HCEC 1CT (cell line): ENCODE measurements around the gene DAPK2.

Experiments
- DNase-seq: peaks from one replicate; pipeline ENCODE4 v3.0.0-alpha.2; 2017

Gene DAPK2

DNA sequence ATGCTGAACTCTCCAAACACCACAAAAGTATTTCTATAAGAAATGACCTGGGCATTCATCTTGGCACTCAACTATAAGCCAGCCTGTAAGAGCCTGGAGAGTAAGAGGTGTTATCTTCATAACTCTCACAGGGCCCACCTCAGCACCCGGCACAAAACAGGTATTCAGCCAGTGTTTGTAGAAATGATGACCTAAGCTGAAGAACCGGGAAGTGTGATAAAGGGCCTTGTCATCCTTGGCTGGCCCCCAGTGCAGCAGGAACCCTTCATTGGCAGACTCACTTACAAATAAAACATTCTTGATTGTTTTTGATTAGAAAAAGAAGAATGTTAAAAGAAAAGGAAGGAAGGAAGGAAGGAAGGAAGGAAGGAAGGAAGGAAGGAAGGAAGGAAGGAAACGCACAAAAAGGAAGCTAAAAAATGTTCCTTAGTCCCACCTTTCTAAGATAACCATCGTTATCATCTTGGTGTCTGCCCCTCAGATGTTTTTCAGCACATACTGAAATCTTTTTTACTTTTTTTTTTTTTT lies 52.1 kb downstream of the DAPK2 start:
- DNase-seq = no peak

DNA sequence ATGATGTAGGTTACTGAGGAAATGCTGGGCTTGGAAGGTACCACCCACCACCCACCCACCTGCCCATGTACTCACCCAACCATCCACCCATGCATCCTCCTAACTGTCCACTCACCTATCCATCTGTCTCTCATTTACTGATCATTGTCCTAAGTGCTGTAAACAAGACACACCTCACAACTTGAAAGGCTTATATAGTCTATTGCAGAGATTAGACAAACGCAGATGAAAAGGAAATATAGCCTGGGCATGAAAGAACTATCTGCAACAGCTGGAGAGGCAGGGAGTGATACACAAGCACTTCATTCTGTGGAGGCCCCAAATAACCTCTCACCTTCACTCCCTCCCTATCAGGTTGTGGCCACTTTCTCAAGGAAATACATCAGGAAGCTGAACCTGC lies 54.0 kb downstream of the DAPK2 start:
- no peak for DNase-seq

DNA sequence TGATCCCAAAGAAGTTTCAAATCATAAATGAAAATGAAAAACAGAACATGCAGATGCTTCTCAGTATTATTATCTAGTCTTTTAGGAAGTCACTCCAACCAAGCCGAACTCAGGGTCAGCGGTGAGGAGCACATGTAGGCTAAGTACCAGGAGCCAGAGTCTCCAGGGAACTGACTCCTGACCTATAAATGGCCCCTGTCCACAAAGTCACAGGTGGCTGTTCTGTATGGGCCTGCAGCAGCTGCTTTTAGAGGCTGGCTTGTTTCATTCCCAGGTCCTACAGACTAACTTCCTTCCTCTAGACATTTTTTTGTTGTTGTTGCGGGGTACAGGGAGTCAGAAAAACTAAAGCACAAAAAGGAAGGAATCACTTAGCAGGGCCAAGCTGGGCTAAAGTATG lies 54.6 kb downstream of the DAPK2 start:
- DNase-seq = no peak

DNA sequence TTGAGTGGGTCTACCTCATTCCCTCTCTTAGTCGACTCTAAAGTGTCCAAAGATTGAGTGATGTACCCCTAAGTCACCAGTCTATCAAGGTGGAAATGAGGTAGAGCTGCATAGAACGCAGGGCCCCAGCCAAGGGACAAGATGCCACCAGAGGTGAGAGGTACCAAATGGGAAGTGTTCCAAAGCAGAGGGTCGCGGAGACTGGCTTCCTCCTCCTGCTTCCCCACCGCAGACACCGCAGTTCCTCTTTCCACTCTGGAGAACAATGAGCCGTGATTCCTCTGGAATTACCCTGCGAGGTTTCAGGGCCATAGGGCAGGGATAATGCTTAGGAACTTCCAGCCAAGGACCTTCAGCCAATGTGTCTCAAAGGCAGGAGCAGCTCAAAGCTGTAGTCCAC lies 55.8 kb downstream of the DAPK2 start:
- DNase-seq = no peak

DNA sequence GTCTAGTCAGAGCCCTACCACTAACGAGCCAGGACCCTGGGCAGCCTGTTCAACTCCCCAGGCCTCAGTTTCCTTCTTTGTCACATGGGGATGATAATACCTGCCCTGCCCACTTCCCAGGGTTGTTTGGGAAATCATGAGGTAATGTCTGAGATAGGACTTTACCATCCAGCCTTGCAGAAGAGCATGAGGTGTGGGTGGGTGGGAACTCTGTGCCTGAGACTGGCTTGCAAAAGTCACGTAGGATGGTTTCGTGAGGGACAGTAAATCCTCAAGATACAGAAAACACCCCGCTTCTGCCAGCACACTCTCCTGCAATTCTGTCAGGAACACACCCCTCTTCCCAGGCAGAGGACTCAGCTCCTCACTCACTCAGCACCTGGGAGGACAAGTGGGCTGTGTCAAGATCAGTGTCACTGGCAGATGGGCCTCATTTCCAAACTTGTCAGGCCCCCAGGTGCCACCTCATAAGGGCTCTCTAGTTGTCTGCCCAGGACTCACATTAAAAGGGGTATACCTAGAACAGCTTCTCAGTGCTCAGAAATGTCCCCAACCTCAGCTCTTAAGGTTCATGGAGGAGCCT lies 58.4 kb downstream of the DAPK2 start:
- DNase-seq = no peak

DNA sequence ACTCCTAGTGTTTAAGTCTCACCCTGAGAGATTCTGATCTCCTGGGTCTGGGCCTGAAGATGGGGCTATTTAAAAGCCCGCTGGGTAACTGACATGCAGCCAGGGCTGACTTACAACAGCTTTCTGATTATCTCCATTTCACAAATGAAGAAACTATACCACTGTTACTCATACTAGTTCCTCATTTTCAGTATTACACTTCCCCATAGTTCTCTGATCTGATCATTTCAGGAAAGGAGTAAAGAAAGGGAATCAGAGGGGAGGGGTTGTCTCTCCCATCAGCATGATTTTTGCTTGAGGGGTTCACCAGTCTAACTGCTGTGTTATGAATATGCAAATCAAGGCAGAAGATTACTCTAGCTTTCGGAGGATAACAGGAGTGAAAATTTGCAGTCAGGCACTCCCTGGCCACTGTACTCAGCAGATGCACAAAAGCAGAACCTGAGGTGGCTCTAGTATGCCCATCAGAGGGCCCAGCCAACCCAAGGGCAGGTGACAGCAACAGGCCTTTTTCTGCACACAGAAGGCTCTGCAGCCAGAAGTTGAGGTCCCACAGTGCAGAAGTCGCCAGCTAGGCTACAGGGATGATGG lies 59.4 kb downstream of the DAPK2 start:
- DNase-seq = no peak

DNA sequence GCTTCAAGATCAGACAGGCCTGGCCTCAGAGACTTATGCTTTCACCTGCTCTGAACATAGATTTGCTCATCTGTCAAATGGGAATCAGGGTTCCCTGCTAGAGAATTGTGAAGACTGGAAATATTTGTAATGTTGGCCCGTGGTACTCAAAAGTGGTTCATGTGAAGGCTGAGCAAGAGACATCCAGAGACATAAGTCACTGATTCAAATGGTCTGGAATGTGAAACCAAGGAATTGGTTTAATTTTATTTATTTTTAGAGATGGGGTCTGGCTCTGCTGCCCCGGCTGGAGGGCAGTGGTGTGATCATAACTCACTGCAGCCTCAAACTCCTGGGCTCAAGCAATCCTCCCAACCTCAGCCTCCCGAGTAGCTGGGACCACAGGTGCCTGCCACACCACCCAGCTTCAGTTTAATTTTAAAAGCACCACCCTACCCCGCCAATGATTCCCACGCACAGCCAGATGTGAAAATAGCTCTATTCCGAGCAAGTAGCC lies 60.1 kb downstream of the DAPK2 start:
- DNase-seq = no peak

DNA sequence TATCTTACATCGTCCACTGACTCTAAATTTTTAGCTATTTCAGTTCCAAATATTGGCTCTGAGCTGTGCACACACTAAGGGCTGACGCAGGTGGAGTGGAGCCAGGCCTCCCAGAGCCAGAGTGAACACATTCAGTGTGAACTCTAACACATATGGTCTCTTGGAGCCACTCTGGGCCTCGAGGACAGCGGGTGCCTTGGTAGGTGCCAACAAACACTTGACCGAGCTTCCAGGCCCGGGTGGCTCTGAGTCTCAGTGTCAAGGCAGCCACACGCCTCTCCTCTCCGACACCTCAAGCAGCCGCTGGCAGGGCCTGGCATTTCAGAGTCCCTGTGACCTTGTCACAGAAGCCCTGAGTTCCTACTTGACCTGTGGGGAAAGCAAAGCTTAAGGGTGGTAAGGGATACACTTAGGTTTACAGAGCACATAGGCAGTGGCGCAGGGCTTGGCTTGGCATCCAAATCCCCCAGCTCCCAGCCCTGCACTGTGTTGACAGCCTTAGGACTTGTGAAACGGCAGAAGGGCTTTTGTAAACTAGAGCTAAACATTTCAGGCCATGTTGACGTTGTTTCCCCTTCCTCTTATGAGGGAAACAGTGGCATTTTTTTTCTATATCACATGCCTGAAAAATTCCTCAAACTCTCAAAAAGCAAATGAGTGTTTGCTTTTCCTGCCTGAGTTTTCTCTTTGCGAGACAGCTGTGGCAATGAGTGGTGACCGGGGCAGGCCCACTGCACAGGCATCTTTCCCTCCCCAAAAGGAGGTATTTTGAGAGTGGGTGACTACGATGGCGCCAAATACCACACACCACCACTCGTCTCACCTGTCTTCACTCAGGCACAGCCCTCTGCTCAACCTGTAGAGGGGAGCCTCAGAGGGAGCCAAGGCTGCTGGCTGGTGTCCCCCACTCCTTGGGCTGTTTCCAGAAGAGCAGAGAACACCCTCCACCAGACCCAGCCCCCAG lies 60.8 kb downstream of the DAPK2 start:
- DNase-seq = no peak

DNA sequence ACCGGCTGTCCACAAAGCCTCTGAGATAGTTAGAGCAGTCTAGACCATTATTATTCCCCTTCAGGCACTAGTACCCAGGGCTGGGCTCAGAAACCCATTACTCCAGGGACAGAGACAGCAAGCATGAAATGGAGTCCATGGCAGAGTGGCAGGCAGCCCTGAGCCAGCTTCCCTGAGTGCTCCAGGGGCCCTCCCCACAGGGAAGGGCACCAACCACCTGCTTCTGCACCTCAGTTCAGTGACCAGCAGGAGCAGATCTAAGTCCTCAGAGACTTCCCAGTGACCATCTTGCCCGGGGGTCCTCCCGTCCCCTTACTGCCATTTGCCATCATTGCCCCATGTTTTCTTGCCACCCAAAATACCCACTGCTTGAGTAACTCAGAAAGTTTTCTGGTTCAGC lies 62.0 kb downstream of the DAPK2 start:
- no peak for DNase-seq

DNA sequence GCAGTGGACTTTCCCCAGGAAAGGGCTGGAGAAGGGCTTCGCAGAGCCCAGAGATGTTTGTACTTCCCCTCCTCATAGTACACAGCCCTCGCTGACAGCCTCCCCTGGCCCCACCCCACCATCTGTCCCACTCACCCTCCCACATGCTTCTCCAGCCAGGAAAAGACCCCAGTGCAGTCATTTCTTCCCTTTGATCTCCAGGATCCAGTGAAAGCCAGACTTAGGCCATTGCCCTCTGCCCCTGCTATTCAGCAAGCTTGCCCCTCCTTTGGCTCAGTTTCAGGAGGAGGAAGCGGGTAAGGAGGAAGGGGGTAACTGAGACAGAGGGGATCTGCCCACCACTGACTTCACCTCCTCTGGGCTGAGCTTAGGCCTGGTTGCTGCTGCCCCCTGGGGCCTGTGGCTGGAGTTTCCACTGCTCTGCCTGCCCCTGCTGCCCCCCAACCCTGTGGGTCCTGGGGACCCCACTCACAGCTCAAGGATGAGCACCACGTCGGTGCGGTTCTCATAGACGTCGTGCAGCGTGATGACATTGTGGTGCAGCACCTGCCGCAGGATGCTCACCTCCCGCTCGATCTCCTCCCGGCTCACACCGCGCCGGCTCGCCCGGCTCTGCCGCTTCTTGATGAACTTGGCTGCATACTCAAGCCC lies 63.1 kb downstream of the DAPK2 start:
- no peak for DNase-seq

DNA sequence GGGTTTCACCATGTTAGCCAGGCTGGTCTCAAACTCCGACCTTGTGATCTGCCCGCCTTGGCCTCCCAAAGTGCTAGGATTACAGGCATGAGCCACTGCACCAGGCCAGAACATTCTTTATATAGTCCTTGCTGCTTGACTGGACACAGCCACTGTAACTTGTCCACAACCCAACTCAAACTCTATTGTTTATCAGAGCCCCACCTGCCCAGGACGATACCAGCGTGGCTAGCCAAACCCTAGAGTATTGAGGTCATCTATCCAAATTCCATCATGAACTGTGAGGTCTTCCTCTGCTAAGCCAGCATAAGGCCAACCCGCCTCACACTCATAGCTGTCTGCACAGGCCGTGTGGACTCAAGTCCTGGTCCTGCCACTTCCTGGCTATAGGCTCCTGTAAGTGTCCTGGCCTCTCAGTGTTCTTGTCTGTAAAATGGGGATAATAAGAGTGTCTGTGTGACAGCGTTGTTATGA lies 63.9 kb downstream of the DAPK2 start:
- DNase-seq = no peak

DNA sequence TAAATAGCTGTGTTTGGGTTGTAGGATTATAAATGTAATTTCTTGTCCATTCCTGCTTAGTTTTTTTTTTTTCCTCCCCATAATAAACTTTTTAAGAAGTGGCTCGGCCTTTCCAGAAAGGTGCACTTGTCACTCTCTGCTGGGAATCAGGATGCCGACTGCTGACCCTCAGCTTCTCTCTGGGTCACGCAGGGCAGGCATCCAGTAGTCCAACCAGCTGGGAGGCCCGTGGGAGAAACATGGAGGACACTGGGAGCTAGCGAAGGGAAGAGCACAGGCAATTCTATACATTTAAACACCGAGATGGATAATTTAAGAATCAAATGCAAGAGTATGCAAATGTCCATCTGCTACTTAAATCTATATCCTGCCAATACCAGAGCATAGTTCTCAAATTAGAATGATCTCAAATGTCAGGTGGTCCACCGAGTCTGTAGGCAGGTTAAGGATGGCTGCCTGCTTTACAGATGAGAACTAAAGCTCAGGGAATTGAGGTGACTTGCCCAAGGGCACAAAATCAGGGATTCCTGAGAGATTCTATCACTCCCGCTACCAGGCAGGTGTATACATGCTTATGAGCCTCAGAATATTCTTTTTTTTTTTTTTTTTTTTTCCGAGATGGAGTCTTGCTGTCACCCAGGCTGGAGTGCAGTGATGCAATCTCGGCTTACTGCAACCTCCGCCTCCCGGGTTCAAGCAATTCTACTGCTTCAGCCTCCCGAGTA lies 64.5 kb downstream of the DAPK2 start:
- no peak for DNase-seq

DNA sequence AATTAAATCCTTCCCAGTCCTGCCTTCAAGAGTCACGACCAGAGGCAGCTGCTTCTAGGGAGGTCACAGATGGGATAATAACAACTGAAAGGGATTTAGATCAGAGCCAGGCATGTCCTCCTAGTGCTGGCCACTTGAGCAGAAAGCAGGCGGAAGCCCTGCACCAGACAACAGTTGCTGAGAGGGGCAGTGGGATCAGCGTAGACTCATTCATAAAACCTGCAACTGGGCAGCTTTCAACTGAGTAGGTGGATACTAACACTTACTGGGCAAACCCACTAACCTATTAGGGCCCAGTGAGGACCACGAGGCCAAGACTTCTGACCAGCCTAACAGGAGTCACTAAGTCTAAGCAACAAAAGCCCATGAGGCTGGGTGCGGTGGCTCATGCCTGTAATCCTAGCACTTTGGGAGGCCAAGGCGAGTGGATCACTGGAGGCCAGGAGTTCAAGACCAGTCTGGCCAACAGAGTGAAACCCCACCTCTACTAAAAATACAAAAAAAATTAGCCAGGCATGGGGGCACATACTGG lies 67.0 kb downstream of the DAPK2 start:
- DNase-seq = no peak

DNA sequence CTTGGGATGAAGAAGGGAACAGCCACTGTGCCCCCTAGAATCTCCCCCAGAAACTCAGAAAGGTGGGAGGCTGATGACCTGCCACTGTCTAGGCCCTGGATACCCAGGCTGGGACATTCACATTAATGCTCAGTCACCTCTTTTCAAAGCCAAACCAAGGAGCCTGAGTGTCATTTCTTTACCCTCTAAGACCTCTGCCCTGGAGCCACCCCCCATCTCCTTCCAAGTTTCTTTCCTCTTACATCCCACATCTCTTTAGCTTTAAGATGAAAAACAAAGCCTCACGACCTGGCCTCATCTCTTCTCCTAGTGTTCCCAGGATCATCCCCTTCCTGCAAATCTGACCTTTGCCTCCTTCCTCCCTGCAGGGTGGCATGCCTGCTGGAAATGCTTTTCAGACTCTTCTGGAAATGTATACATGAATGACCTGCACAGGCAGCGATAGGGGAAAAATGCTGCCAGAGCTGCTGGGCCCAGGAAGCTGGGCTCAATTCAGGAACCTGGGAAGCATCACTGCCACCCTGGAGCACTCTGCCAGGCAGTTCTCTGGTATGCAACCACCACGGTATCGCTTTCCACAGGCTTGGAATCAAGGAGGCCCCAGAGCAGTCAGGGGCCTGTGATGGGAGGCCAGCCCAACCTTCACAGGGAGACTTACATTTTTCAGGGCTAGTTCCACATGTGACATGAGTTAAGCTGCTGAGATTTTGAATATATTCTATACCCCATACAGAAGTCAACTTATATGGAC lies 67.6 kb downstream of the DAPK2 start:
- no peak for DNase-seq

DNA sequence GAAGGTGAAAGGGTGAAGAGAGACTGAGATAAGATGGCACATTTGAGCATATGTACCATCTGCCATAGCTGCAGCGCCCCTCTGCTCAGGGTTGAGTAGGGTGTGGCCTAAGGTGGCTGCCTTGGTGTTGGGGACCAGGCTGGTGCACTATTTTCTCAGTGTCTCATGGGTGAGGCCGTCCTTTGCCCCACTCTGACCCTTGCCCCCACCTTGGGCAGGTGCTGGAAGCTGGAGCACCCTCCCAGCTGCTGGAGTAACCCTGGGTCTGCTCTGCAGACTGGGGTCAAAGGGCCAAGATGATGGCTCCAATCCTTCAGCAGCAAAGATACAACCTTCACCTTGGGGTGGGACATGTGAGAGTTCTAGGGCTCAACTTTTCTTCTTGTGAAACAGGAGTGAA lies 69.2 kb downstream of the DAPK2 start:
- DNase-seq = no peak

DNA sequence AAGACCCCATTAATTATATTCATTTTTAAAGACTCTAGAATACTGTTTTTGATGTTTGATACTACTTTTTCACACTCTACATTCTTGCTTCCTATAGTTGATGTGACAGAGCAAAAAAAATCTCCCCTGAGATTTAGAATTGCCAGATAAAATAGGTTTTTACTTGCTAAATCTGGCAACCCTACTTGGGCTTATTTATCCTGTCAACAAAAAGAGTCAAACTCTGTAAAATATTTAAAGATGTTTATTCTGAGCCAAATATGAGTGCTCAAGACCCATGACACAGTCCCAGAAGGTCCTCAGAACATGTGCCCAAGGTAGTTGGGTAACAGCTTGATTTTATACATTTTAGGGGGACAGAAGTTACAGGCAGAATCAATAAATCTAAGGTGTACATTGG lies 72.3 kb downstream of the DAPK2 start:
- DNase-seq = no peak

DNA sequence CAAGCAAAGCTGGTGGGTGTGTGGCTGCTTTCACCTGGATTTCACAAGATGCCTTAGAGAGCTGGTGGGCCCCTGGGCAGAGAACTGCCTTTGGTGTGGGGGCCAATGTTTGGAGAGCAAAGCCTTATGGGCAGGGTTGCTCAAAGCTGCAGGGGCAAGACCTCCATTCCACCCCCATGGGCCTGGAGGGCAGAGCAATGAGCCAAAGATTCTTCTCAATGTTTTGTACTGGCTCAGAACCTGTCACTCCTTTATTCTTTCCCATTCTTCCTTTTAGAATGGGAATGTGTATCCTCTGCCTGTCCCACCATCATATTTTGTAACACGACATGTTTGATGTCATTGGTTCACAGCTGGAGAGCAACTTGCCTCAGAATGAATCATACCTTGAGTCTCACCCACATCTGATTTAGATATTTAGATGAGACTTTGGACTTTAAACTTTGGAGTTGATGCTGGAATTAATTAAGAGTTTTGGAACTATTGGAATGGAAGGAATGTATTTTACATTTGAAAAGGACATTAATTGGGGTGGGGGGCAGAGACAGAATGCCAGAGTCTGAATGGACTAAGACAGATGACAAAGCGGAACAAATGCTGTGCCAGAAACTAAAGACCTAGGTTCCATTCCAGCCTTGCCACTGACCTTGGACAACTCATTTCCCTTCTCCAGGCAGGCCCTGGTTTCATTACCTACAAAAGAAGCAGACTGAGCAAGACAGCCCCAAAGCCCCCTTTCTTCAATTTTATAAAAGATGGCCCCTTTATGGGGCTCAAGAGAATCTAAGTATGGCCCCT lies 72.9 kb downstream of the DAPK2 start:
- DNase-seq = peak; percentile 26

DNA sequence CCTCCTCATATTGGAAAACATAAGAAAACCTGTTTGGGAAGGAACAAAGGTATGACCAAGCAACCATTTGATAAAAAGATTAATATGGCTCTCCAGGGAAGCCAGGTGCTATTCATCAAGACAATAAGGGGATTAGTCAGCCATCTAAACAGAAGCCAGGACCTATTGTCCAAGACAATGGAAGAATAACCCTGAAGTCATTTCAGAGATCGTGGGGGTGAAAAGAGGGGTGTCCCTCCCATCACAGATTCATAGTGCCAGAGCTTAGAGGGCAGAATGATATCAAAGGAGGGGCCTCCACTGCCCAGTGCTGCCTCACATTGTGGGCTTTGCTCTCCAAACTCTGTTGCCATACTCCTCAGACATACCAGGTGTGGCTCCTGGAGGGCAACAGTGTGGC lies 73.5 kb downstream of the DAPK2 start:
- DNase-seq = no peak

DNA sequence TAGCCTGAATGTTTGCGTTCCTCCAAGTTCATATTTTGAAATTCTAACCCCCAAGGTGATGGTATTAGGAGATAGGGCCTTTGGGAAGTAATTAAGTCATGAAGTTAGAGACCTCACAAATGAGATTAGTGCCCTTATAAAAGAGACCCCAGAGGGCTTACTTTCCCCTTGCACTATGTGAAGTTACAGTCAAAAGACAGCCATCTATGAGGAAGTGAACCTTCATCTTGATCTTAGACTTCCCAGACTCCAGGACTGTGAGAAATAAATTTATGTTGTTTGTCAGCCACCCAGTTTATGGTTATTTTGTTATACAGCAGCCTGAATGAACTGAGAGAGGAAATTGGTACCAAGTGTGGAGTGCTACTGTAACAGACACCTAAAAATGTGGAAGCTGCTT lies 74.4 kb downstream of the DAPK2 start:
- no peak for DNase-seq

DNA sequence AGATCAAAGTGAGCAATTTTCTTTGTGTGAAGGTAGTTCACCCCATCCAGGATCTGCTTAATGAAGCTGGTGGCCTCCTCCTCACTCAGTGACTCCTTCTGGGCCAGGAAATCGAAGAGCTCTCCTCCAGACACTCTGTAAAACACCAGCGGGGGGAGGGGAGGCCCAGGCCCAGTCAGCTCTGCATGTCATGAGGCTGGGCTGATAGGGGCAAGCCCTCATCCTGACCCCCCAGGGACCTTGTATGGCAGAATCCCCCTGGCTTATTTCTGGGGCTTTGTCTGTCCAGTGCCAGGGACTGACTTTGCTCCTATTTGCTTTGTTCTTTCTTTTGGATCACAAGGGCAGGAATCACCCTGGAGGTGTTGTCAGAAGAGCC lies 74.9 kb downstream of the DAPK2 start:
- no peak for DNase-seq
